Activated T-cell treated with anti-CD3 and anti-CD28 coated beads for 1 hour (primary cell): ENCODE data around the gene SCN11A.
"Not testable (repeated sequence)": the region's sequence is repeated elsewhere in the genome, so short reads cannot be mapped to it uniquely, and the experiment has no call there.

Source experiments
- DNase-seq: peaks from one replicate; pipeline ENCODE4 v3.0.0-alpha.2; 2020; ENCODE audit warnings: low read depth

Gene SCN11A

DNA sequence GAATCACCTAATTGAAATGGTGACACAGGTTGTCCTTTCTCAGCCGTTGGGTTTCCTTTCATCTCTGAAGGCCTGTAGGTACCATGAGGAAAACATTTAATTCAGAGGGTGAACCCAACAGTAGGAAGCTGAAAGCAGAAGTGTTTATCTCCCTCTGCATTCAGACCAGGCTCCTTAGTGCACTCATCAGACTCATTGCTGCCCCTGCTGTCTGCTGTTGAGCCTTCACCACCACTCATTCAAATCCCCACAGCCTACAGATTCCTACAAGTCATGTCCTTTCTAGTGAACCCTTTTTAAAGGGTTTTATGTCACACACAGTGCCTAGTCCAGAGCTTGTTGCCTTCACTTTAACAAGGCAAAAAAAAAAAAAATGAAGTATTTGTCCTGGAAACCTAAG is 13.5 kb upstream of the SCN11A start:
- DNase-seq: no peak

DNA sequence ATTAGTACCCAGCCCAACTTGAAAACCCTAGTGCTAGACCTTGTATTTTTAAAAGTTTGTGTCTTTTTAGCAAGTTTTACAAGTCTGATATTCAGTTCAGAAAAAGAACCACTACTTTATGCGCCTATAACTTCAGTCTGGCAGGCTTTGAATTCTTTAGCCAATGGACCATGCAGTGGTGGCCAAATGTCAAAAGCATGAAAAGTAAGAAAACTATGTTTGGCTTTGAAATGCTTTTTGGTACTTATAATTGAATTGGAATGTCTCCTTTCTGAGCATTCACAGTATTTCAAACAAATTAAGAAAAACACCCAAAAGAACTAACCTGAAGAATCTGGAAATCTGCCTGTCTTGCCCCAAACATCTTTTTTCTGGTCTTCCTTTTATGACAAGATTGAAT is 12.9 kb upstream of the SCN11A start:
- DNase-seq: no peak

DNA sequence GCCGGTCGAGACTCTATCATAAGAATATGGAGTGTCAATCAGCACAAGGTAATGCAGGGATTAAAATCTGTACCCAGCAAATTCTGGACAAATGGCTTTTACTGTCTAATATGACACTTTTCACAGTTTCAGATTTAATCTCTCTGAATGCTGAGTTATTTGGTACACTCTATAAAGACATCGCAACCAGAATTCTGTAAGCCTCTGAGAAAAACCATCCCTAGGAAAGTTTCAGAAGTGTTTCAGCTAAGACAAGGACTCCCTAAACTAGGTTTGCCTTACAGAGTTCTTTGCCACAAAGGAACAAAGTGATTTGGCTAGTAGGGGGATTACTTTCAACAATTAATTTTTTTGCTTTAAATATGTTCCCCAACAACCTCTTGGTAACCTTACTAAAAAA is 11.4 kb upstream of the SCN11A start:
- no peak for DNase-seq

DNA sequence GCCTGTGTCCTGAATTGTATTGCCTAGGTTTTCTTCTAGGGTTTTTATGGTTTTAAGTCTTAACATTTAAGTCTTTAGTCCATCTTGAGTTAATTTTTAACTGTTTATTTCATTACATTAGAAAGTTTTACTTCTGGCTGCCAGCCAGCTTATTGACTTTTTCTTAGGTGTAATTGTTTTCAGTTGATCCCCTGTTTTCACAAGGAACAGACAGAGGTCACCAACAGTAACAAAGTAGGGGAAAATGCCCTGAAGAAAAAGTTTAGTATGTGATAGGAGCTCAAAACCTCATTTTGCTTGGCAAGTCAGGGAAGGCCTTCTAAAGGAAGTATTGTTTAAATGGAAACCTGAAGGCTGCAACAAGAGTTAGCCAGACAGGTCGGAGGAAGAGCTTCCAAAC is 10.4 kb upstream of the SCN11A start:
- DNase-seq: no peak

DNA sequence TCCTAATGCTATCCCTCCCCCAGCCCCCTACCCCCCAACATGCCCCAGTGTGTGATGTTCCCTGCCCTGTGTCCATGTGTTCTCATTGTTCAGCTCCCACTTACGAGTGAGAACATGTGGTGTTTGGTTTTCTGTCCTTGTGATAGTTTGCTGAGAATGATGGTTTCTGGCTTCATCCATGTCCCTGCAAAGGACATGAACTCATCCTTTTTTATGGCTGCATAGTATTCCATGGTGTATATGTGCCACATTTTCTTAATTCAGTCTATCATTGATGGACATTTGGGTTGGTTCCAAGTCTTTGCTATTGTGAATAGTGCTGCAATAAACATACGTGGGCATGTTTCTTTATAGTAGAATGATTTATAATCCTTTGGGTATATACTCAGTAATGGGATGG is 9.5 kb upstream of the SCN11A start:
- DNase-seq: not testable (repeated sequence)

DNA sequence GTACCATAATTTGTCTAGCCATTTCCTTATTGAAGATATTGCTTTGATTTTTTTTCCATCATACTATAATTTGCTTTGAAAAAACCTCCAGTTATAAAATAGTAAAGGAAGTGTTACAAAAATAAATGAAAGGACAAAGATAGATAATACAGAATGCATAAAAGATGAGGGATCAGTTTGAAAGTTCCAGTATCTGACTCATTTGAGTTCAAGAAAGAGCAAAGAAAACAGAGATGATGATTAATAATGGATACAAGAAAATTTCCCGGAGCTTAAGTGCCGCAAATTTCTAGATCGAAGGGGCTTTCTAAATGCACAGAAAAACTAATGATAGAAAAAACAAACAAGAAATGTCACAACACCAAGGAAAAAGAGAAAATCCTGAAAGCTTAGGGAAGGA is 4.4 kb upstream of the SCN11A start:
- DNase-seq: no peak

DNA sequence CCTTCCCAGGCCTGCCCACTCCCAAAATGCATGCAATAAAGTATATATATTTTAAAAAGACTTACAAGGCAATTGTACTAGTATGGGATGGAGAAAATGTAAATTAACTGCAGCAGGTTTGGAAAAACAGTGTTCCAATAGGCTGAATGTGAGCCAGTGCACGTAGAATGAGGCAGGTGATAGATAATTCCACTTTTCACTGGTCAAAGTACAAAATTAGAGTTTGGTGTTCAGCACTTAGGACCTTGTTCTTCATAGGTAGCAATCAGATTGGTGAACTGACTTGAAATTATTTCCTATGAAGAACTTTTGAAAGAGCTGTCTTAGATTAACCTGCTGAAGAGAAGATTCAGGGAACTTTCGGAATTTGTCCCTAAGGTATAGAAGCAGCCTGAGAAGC is 2.0 kb upstream of the SCN11A start:
- DNase-seq: no peak

DNA sequence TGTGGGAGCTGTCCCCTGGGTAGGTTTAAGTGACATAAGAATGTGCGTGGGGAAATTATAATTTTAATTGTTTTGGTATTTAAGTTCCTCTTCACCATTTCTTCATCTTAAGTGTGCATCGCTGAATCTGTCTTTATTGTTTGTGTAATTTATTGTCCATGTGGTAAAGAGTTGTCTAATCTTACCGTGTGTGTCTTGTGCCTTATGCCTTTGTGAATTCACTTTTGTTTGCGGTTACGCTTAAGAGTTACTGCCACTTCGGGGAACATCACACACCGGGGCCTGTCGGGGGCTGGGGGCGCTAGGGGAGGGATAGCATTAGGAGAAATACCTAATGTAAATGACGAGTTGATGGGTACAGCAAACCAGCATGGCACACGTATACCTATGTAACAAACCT is 839 bp upstream of the SCN11A start:
- no peak for DNase-seq

DNA sequence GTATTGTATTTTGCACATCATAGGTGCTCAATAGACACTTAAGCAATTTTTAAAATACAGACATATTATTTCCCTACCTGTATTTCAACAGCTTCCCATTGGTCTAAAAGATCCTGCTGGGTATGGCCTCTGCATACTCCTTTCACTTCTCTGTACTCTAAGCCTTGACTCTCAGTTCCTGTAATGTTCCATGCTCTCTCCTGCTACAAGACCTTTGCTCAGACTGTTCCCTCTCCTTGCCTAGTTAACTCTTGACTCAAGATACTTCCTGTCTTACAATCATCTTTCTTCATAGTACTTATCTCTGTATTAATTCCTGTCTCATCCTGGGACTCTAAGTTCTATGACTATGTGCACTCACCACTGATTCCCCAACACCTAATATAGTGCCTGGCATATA is 1.7 kb downstream of the SCN11A start:
- no peak for DNase-seq

DNA sequence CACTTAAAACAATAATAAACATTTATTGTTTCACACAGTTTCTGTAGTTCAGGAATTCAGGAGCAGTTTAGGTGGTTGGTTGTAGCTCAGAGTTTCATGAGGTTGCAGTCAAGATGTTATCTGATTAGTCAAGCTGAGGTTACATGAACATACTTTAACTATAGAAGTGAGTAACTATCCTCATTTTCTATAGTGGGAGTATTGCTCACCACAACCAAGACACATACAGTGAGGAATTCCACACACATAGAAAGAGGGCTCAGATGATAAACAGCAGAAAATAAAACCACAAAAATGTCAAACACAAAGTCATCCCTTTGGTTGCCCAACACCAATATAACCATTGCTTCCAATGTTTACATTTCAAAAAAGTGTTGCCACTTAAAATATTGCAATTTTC is 13.6 kb downstream of the SCN11A start:
- DNase-seq: no peak

DNA sequence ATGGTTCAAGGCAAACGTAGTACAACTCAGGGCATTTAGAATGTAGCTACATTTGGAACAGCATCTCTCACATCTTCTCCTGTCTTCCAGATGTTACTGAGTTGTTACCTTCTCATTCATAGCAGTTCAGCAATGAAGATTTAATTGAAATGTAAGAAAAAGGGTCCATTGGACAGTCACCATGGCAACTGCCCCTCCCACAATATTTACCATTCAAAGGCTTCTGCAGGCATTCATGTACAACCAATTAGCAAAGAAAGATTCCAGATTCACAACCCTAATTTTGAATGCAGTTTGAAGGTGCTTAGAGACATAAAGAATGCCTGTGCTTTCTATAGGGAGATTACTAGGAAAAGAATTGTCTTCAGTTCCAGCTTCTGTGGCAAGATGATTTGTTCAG is 22.2 kb downstream of the SCN11A start:
- no peak for DNase-seq

DNA sequence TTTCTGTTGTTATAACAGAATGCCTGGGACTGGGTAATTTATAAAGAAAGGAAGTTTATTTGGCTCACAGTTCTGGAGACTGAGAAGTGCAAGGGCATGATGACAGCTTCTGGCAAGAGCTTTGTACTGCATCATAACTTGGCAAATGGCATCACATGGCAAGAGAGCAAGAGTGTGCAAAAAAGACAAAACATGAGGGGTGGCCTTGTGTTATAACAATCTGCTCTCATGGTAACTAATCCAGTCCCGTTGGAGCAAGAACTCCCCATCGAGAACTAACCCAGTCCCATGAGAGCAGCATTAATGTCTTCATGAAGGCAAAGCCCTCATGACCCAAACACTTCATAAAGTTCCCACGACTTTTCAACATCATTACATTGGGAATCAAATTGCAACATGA is 23.2 kb downstream of the SCN11A start:
- DNase-seq: no peak

DNA sequence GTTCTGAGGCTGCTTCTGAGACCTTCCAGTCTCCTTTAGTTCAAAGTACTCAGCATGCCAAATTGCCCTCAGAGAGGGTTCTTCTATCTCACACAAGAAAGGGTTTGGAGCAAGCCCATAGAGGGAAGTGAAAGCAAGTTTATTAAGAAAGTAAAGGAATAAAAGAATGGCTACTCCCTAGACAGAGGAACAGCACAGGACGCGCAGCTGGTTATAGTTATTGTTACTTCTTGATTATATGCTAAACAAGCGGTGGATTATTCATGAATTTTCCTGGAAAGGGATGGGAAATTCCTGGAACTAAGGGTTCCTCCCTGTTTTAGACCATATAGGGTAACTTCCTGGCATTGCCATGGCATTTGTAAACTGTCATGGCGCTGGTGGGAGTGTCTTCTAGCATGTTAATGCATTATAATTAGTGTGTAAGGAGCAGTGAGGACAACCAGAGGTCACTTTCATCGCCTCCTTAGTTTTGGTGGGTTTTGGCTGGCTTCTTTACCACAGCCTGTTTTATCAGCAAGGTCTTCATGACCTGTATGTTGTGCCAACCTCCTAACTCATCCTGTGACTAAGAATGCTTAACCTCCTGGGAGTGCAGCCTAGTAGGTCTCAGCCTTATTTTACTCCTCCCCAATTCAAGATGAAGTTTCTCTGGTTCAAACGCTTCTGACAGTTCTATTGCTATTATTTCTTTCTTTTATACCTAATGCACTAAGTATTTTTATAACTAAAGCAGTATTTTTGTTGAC is 26.3 kb downstream of the SCN11A start:
- no peak for DNase-seq

DNA sequence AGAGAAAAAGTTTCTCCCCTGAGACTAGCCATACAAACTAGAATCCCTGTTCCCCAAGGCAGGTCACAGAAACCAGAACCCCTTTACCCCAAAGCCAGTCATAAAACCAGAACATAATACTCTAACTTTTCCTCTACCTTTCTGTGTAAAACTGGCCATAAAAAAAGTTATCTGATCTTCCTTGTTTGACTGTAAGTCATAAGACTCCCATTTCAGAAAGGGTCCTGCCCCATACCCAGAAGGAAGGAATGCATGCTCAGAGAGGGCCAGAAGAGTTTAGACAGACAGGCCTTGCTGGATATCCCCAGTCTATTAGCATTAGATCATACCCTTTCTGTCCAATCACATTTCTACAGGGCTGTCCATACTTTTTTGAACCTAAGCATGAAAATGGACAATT is 27.2 kb downstream of the SCN11A start:
- DNase-seq: no peak

DNA sequence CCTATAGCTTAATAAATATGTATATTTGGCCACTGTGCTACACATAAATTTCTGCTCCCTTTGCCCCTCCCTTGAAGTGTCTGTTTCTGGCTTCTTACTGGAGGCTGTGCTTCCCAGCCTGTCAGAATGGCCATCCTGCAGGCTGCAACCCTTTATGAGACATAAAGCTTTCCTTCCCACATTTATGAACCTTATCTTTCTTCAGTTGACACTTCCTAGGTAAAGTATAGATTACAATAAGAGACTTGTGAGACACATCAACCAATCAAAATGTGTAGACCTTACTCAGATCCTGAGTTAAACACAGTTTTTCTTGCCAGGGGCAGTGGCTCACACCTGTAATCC is 29.5 kb downstream of the SCN11A start:
- DNase-seq: no peak

DNA sequence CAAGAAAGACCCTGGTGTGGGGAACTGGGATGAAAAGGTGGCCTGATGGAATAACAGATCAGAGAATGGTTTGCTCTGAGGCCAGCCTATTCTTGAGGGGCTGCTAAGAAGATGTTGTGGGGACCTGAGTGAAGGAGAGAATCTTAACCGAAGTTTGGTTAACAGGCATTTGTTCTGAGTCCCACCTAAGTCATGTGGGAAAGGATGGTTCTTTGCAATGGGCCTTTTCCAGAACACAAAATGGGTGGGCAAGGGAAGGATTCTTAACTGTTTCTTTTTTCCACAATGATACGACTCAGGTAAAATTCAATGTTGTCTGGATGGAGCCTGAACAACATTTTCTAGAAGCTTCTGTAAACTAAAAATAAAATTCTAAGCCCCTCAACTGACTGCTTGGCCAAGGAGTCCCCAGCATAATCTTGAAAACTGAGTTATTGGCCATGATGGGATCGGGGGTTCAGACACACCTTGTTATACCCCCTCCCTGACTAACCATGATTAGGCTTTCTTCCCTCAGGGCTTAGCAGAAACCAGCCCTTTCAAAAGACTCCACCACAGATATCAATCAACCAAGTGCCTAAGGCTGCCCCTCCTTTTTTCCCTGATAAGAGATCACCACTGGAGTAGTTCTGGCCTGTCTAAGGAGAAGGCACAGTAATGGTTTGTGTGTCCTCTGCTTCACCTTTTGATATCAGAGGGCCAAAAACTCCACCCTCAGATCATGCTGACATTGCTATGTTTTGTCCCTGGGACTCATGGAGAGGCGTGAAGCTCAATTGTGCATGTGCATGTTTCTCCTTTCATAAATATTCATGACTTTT is 30.1 kb downstream of the SCN11A start:
- no peak for DNase-seq

DNA sequence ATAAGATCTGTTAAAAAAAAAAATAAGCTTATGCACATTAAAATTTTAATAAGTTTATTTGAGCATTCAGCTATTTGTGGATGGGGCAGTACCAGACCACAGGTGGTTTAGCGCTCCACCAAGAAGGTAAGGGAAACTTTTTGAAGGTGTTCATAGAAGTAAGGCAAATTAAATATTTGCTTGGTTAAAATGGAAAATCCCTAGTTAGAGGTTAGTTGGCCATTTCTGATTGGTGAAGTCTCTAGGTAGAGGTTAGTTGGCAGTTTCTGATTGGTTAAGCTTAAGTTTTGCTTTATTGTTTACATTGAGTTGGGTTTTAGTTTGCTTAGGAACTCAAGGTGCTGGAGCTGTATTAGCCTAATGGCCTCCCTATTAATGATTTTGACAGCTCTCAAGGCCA is 30.7 kb downstream of the SCN11A start:
- no peak for DNase-seq

DNA sequence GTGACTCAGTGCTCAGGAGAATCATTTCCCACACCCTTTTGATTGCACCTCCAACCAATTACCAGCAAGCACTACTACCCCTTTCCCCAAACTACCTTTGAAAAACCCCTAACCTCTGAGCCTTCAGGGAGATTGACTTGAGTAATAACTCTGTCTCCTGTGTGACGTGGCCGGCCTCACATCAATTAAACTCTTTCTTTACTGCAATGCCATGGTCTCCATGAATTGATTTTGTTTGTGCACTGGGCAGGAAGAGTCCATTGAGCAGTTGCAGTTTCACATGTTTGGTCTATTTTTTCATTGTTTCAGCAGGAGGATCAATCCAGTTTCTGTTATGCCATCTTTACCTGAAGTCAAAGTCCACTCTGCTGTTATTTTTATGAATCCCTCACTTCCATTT is 32.4 kb downstream of the SCN11A start:
- no peak for DNase-seq

DNA sequence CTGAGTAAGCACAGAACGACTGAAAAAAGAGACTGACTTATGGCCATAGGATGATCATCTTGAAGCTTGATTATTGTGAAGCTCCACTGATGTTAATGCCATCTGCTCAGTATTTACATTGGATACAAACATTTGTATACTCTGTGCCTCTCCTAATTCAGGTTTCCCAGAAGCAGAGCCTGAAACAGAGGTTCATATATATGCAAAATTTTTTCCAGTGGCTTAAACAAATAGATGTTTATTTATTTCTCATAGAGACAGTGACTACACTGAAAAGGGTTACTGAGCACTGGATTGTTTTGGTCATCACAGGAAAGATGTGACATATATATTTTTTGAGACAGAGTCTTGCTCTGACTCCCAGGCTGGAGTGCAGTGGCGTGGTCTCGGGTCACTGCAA is 36.3 kb downstream of the SCN11A start:
- DNase-seq: no peak

DNA sequence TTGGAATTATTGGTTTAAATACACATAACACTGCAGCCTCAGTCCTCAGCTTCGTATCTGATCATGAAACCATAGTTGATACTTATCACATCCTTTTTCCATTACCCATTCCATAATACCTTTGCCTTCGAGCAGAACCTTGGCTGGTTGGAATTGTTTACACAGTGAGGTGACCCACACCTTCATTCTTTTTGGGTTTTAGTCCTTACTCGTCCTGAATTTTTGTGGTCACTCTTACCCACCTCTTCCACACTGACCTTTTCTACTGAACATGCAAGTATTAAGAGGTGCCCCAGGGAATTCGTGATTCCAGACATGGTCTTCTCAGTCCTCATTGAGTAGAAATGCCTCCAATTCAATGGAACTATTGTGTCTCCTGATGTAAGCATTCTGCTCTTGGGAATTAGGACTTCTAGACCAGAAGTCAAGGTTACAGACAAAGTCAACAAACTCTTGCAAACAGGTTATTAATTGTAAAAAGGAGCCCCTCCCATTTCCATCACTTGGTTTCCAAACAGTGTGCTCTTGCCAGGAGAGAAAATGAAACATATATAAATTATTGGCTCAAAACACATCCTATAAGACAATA is 37.7 kb downstream of the SCN11A start:
- DNase-seq: no peak

DNA sequence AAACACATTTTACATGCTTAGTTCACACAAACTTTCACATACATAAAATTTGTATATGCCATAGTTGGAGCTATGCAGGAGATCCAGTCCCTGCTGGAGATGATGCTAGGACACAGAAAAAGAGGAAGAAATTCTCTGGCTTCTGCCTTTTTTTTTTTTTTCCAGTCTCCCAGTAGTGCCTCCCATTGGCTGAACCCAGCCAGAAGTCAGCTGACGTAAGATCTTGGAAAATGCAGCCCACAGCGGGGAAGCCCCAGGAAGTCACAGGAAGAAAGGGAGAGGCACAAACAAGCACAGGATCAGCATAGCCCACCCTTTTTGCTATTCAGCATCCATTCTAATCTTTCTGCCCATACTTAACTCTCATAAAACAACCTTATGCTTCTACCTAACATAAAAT is 38.5 kb downstream of the SCN11A start:
- no peak for DNase-seq

DNA sequence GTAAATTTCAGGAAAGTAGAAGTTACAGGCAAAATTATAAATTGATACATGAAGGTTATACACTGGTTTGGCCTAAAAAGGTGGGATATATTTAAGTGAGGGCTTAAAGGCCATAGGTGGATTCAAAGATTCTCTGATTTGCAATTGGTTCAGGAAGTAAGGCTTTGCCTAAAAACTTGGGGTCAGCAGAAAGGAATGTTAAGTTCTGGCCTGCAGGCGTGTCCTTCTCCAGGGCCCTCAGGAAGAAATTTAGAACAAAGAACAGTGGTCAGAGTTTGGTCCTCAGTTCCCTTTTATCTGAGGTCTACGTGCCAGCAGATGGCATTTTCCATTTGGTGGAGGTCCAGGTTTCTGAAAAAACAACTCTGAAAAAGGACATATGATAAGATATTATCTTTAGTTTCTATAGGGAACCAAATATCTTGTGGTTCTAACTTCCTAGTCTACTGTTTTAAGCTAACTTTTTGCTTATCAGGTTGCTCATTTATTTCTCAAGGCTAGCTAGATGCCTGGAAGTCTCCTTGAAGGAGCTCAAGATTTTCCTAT is 40.5 kb downstream of the SCN11A start:
- no peak for DNase-seq

DNA sequence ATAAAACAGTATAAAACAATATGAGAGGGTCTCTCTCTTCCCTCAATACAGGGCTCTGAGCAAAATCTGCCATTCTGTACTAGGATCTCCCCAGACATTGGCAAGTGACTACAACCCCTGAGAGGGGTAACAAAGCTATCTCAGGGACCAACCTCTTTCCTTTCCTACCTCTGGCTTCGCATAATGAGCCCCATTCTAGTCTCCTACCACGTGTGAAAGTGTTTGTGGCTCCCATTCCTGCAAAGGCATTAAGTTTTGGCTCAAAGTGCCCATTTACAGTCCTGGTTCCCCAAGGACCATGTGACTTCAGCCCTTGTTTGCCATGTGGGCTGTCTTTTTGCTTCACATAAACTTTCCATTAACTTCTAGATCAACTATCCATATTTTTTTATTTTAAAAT is 46.4 kb downstream of the SCN11A start:
- DNase-seq: no peak
